ENCODE measurements around the gene AURKAIP1. TPM values are rescaled to one million over a fixed set of nuclear protein-coding genes. Genes with fewer than 3 reads are reported as not detected.

AURKAIP1 gene
- total RNA-seq, 1 experiment from 2014 or later, result 164 TPM

- H3K4me1 ChIP-seq (replicated peaks; ENCODE audit: insufficient read depth), result peaks cover 16% of the 10 kb centered on the region
- CTCF ChIA-PET, result no interaction called here
- BruUV-seq (replicated peaks), result TSS peak; percentile 73
- peak overlapping the region; percentile 91 for H3K4me2 ChIP-seq
- POLR2A ChIA-PET (ENCODE audit: unreplicated experiment), result no interaction called here
- peak overlapping the region; percentile 77; the same call in 1 of the 2 replicates for H2AFZ ChIP-seq
- peak overlapping the region; percentile 81 for H3K4me3 ChIP-seq
- no peaks in the 10 kb centered on the region; the same call in 1 of the 2 replicates for H3K36me3 ChIP-seq (ENCODE audit: low read depth)
- H3K9me3 ChIP-seq (ENCODE audit: insufficient read depth, low read depth), result no peaks in the 10 kb centered on the region
- no peaks in the 10 kb centered on the region for H4K20me1 ChIP-seq (ENCODE audit: insufficient read depth)
- peaks cover 32% of the 10 kb centered on the region; the same call in 1 of the 2 replicates for H3F3A ChIP-seq (ENCODE audit: insufficient read depth, low read depth)
- H3K79me2 ChIP-seq (ENCODE audit: low read depth), result peaks cover 25% of the 10 kb centered on the region
- no peaks in the 10 kb centered on the region for H3K9me2 ChIP-seq (ENCODE audit: insufficient read depth)
- no peaks in the 10 kb centered on the region for H3K27me3 ChIP-seq (ENCODE audit: insufficient read depth, low read depth)
- TF ChIP-seq EZH2 (IDR thresholded peaks at IDR 0.05; ENCODE audit: low read depth), result no peak
- DNase-seq, result no peak
- H3K27ac ChIP-seq, result no peak overlapping the region
- intact Hi-C loops (cut with micrococcal nuclease; ENCODE audit: unreplicated experiment), result loop anchor here (2.0 to 10.0 kb wide), 2 partner anchors 29 to 131 kb away; no protein-coding TSS in a partner anchor
Observed at GRCh38 chr1:1373815-1374588, 1.0 kb downstream of the AURKAIP1 start.

DNA sequence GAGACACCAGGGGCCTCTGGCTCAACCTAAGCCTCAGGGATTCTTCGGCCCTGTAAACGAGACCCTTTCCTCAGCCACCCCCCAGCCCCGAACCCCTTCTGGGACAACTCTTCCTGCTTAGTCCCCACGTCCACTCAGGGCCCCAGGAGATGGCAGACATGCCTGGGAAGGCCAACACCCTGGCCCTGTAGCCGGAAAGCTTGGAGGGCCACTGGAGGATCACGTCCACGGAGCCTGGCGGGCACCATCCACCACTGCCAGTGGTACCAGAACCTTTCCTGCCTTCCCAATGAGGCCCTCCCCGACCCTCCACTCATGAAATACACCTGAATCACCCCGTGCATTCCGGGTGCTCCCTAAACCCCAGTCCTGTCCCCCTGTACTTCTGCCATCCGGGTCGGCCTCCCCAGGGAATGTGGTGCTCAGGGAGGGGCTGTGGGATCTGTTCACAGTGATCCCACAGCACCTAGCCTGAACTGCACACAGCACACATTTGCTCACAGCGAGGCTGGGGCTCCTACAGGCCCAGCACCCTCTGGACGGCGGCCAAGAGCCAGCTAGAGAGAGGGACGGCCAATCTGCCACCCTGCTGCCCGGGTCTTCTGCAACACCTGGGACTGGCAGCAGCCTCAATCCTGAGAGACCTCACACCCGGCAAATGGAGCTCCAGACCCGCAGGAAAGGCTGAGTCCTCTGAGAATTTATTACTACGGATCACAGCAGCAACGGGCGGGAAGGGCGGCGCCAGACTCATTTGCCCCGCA, 1.8 kb downstream of the AURKAIP1 start:
- POLR2A ChIA-PET (ENCODE audit: unreplicated experiment), result no interaction called here
- BruUV-seq (replicated peaks), result no TSS peak

GRCh38 chr1:1371746-1372711, 3.0 kb downstream of the AURKAIP1 start:
- no peaks in the 10 kb centered on the region; the same call in 1 of the 2 replicates for H3K36me3 ChIP-seq (ENCODE audit: low read depth)
- peaks cover 16% of the 10 kb centered on the region for H3K4me1 ChIP-seq (replicated peaks; ENCODE audit: insufficient read depth)
- peaks cover 20% of the 10 kb centered on the region; the same call in 1 of the 2 replicates for H3F3A ChIP-seq (ENCODE audit: insufficient read depth, low read depth)
- no peak overlapping the region for H3K4me3 ChIP-seq
- peak in 1 of 2 experiments; percentile 77 for DNase-seq
- H2AFZ ChIP-seq, result no peak overlapping the region
- H3K27me3 ChIP-seq (ENCODE audit: insufficient read depth, low read depth), result no peaks in the 10 kb centered on the region
- H3K9me3 ChIP-seq (ENCODE audit: insufficient read depth, low read depth), result no peaks in the 10 kb centered on the region
- H3K27ac ChIP-seq, result no peak overlapping the region
- no peaks in the 10 kb centered on the region for H4K20me1 ChIP-seq (ENCODE audit: insufficient read depth)
- H3K4me2 ChIP-seq, result no peak overlapping the region
- no peaks in the 10 kb centered on the region for H3K9me2 ChIP-seq (ENCODE audit: insufficient read depth)
- peaks cover 25% of the 10 kb centered on the region for H3K79me2 ChIP-seq (ENCODE audit: low read depth)
- intact Hi-C loops (cut with micrococcal nuclease; ENCODE audit: unreplicated experiment), result loop anchor here (2.0 to 10.0 kb wide), 2 partner anchors 27 to 133 kb away; no protein-coding TSS in a partner anchor
- no TSS peak for BruUV-seq (replicated peaks)
- ChIA-PET CTCF (no interaction called here), POLR2A (ENCODE audit: unreplicated experiment) (interaction anchor here (0.6 kb wide), 3 partner anchors 90 to 134 kb away, joined by 3 to 7 read pairs (median 5); no protein-coding TSS in a partner anchor)
- TF ChIP-seq, protein P1, sequence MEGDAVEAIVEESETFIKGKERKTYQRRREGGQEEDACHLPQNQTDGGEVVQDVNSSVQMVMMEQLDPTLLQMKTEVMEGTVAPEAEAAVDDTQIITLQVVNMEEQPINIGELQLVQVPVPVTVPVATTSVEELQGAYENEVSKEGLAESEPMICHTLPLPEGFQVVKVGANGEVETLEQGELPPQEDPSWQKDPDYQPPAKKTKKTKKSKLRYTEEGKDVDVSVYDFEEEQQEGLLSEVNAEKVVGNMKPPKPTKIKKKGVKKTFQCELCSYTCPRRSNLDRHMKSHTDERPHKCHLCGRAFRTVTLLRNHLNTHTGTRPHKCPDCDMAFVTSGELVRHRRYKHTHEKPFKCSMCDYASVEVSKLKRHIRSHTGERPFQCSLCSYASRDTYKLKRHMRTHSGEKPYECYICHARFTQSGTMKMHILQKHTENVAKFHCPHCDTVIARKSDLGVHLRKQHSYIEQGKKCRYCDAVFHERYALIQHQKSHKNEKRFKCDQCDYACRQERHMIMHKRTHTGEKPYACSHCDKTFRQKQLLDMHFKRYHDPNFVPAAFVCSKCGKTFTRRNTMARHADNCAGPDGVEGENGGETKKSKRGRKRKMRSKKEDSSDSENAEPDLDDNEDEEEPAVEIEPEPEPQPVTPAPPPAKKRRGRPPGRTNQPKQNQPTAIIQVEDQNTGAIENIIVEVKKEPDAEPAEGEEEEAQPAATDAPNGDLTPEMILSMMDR (conservative IDR thresholded peaks at IDR 0.05), result peak; percentile 93
- TF ChIP-seq EZH2 (IDR thresholded peaks at IDR 0.05; ENCODE audit: low read depth), result no peak

More for the DNA sequence above, 1.8 kb downstream of the AURKAIP1 start:
- Histone ChIP-seq H3K9me2 (ENCODE audit: insufficient read depth) (no peaks in the 10 kb centered on the region), H3K4me1 (replicated peaks; ENCODE audit: insufficient read depth) (peaks cover 16% of the 10 kb centered on the region), H3K9me3 (ENCODE audit: insufficient read depth, low read depth) (no peaks in the 10 kb centered on the region), H3K27ac (no peak overlapping the region), H4K20me1 (ENCODE audit: insufficient read depth) (no peaks in the 10 kb centered on the region), H3K79me2 (ENCODE audit: low read depth) (peaks cover 25% of the 10 kb centered on the region), H3K4me2 (peak overlapping the region; percentile 91), H2AFZ (no peak overlapping the region), H3K27me3 (ENCODE audit: insufficient read depth, low read depth) (no peaks in the 10 kb centered on the region), H3K4me3 (peak overlapping the region; percentile 81), H3F3A (ENCODE audit: insufficient read depth, low read depth) (peaks cover 32% of the 10 kb centered on the region; the same call in 1 of the 2 replicates), H3K36me3 (ENCODE audit: low read depth) (no peaks in the 10 kb centered on the region; the same call in 1 of the 2 replicates)
- no peak for DNase-seq
- TF ChIP-seq, protein P1 (conservative IDR thresholded peaks at IDR 0.05), result no peak
- no peak for TF ChIP-seq EZH2 (IDR thresholded peaks at IDR 0.05; ENCODE audit: low read depth)
- CTCF ChIA-PET, result no interaction called here
- intact Hi-C loops (cut with micrococcal nuclease; ENCODE audit: unreplicated experiment), result loop anchor here (2.0 to 10.0 kb wide), 2 partner anchors 28 to 132 kb away; no protein-coding TSS in a partner anchor

Data from PC-9 (cell line).